GM13977 (cell line): ENCODE measurements around the gene BORCS8.

ENCODE experiments used
- DNase-seq: peaks from one replicate; pipeline ENCODE4 v3.0.0; 2012; ENCODE audit warnings: low spot score
- in situ Hi-C: fragments of 300-500 bp; cut with MboI; formaldehyde crosslinking; loops from one replicate; pipeline ENCODE4 v1.12.0; 2022; ENCODE audit warnings: low sequenced_read_pairs, low pct_unique_long_range_greater_than_20kb, mixed read lengths, inconsistent platforms; ENCODE audit not compliant: unreplicated experiment
- TF ChIP-seq, protein P1 (sequence below): IDR thresholded peaks from 2 replicates; pipeline ENCODE4 v1.5.1; 2012; ENCODE audit warnings: mild to moderate bottlenecking, control low read depth; ENCODE audit not compliant: insufficient read depth; ENCODE audit errors: extremely low read depth, missing control alignments

BORCS8 gene

DNA sequence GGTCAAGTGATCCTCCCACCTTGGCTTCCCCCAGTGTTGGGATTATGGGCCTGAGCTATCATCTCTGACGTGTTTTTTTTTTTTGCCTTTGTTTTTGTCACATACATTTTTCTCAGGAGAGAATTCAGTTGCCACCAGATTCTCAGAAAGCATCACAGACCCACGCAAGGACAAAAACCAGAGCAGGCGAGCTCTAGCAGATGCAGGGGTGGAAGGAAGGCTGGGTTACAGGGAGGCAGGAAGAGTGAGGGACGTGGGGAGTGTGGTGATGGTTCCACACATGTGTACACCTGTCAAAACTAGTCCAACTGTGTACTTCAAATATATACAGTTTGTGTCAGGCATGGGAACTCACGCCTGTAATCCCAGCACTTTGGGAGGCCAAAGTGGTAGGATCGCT, 58.0 kb downstream of the BORCS8 start:
- DNase-seq = no peak
- in situ Hi-C loops = loop anchor here (10.0 kb wide), 1 partner anchor 79 kb away; no protein-coding TSS in a partner anchor
- TF ChIP-seq, protein P1, sequence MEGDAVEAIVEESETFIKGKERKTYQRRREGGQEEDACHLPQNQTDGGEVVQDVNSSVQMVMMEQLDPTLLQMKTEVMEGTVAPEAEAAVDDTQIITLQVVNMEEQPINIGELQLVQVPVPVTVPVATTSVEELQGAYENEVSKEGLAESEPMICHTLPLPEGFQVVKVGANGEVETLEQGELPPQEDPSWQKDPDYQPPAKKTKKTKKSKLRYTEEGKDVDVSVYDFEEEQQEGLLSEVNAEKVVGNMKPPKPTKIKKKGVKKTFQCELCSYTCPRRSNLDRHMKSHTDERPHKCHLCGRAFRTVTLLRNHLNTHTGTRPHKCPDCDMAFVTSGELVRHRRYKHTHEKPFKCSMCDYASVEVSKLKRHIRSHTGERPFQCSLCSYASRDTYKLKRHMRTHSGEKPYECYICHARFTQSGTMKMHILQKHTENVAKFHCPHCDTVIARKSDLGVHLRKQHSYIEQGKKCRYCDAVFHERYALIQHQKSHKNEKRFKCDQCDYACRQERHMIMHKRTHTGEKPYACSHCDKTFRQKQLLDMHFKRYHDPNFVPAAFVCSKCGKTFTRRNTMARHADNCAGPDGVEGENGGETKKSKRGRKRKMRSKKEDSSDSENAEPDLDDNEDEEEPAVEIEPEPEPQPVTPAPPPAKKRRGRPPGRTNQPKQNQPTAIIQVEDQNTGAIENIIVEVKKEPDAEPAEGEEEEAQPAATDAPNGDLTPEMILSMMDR = no peak

DNA sequence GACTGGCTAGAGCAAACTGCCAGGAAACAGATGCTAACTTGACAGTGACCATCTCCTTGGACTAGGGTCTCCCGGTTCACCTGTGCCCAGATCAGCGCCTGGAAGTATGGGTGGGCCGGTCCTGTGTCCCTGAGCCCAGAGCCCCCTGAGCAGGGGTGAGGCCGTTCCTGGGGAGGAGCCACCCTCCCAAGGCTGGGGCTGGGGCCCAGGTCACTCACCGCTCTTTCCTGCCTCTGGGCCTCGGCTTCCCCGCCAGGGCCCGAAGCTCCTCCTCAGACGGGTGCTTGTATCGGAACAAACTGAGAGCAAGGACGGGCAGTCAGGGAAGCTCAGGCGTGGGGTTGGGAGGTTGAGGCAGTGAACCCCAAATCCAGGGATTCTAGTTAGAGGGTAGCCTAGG, 59.0 kb downstream of the BORCS8 start:
- TF ChIP-seq, protein P1 = no peak
- no peak for DNase-seq
- in situ Hi-C loops = loop anchor here (10.0 kb wide), 1 partner anchor 78 kb away; no protein-coding TSS in a partner anchor

DNA sequence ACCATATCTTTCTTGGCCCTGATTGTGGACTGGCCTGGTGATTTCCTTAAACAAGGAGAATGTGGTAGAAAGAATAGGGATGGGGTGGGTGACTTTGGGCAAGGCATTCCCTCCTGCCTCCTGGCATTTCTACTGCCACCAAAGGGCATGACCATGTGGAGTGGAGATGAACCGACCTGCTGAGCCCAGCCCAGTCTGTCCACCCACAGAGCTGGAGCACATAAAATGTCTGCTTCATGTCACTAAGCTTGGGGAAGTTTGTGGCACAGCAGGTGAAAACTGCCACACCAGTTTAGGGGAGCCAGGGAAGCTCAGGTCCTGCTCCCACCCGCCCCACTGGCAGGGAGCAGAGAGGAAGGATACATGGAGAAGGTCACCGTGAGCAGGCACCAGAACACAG, 60.0 kb downstream of the BORCS8 start:
- DNase-seq = no peak
- TF ChIP-seq, protein P1 = no peak
- in situ Hi-C loops = loop anchor here (10.0 kb wide), 1 partner anchor 77 kb away; no protein-coding TSS in a partner anchor
